GM12864 (cell line): ENCODE data around the gene MAP3K14.

ENCODE experiments used
- DNase-seq: peaks from one replicate; pipeline ENCODE4 v3.0.0-alpha.2; 2011; ENCODE audit warnings: low read depth
- H3K4me3 ChIP-seq: 2 replicates; pipeline ENCODE4 v1.5.1; 2011; ENCODE audit warnings: mild to moderate bottlenecking, low read depth, low read length, control low read depth
- TF ChIP-seq, protein P1 (sequence below): IDR thresholded peaks from 2 replicates; pipeline ENCODE4 v1.5.1; 2011; ENCODE audit warnings: low read depth, mild to moderate bottlenecking, moderate library complexity, low read length, control low read depth, inconsistent platforms; ENCODE audit errors: missing control alignments

MAP3K14 gene

DNA sequence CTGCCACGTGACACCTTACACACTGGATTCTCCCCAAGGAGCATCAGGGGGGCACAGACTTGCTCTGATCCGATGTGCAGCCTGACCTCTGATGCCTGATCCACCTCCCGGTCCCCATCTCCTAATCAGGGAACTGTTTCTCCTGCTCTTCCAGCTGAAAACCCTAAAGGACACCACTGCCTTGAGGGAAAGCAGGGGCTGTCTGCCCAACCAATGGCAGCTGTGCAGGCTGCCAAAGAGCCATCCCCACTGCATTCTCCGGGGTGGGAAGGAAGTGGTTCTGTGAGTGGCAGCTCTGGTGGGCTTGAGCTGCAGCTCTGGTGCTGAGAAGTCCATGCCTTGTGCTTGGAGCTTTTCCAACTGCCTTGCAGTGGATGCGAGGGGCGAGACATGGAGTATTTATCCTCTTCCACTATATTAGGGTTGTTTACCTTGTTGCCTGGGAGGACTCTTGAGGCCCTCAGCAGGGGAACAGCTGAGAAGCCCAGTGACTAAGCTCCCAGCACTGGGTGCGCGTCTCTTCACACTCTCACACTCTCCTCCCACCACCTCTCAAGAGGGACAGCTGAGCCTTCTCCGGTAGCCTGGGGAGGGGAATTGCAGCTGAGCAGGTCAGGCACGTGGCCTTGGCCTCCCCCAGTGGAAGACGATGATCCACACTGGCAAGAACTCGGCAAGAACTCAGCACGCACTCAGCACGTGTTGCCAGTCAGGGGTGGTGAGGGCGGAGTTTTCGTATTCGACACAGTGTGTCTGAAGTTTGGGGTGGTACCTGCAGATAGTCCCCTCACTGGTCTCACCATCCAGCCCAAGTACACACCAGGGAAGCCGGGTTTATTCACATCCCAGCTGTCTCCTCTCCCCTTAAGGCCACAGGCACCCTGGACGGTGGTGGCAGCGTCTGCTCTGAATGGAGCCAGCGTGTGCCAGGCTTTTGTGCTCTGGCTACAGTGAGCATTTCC lies 33.9 kb downstream of the MAP3K14 start:
- H3K4me3 ChIP-seq: no peak overlapping the region
- TF ChIP-seq, protein P1, sequence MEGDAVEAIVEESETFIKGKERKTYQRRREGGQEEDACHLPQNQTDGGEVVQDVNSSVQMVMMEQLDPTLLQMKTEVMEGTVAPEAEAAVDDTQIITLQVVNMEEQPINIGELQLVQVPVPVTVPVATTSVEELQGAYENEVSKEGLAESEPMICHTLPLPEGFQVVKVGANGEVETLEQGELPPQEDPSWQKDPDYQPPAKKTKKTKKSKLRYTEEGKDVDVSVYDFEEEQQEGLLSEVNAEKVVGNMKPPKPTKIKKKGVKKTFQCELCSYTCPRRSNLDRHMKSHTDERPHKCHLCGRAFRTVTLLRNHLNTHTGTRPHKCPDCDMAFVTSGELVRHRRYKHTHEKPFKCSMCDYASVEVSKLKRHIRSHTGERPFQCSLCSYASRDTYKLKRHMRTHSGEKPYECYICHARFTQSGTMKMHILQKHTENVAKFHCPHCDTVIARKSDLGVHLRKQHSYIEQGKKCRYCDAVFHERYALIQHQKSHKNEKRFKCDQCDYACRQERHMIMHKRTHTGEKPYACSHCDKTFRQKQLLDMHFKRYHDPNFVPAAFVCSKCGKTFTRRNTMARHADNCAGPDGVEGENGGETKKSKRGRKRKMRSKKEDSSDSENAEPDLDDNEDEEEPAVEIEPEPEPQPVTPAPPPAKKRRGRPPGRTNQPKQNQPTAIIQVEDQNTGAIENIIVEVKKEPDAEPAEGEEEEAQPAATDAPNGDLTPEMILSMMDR: no peak
- DNase-seq: no peak

DNA sequence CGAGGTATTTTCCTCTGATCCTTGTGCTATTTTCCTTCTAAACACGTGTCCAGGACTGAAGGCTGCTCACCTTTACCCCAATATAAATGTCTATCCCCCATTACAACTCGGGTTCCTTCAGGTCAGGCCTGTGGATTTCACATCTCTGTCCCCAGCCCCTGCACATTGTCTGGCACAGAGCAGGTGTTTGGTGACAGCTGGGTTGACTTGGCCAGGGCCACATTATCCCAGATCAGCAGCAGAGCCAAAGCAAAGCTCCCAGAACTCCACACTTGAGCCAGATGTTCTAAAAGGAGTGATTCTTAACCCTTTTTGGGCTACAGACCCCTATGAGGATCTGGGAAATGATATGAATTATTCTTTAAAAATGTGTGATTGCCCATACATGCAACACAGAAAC lies 36.9 kb downstream of the MAP3K14 start:
- TF ChIP-seq, protein P1: no peak
- H3K4me3 ChIP-seq: no peak overlapping the region
- DNase-seq: no peak

DNA sequence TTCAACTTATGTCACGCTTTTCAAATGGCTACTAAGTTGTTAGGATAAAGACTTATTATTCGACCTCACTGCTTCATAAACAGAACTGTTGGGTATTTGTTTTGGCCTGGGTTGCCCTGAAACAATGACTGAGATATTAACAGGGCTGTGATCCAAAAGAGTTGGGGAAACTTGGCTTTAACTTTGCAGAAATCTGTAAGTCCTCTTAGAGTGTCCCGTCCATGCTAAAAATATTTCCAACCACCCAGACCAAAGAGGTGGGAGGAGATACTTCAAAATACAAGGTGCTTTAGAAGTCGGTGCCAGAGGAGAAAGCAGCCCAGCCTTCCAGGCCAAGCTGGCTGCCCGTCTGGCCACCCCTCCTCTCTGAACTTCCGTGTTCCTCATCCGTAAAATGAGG lies 38.8 kb downstream of the MAP3K14 start:
- TF ChIP-seq, protein P1: no peak
- no peak for DNase-seq
- H3K4me3 ChIP-seq: no peak overlapping the region

DNA sequence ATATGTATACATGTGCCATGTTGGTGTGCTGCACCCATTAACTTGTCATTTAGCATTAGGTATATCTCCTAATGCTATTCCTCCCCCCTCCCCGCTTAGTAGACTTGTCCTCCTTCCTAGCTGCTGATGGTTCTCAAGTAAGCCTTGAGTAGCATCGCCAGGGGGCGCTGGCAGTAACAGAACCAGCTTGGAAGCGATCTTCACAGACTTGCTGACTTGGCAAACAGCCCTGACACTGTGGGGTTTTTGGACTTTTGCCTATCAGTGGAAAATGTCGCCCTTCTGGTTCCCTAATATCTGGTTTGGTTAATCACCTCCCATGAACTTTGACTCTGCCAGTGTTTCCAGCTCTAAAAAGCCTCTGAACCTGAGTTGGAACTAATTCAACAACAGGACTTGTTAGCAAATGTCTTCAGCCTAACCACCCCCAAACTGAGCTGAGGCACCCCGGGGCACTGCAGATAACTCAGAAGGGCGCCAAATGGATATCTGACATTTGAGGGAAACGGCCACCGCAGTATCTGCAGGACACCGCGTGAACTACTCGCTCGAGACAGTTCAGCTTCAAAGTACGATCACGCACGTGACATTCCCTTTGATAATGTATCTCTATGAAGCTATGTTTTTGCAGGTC lies 39.5 kb downstream of the MAP3K14 start:
- H3K4me3 ChIP-seq: no peak overlapping the region
- TF ChIP-seq, protein P1: peak; percentile 79
- peak; percentile 88 for DNase-seq

GRCh38 chr17:45276031-45276430 lies 40.8 kb downstream of the MAP3K14 start:
- TF ChIP-seq, protein P1: no peak
- H3K4me3 ChIP-seq: no peak overlapping the region
- no peak for DNase-seq

- TF ChIP-seq, protein P1: no peak
- H3K4me3 ChIP-seq: no peak overlapping the region
- DNase-seq: no peak
These were observed 42.8 kb downstream of the MAP3K14 start for GRCh38 chr17:45274033-45274432.
